ENCODE data around the gene CD320.
"Not testable (repeated sequence)": the region's sequence is repeated elsewhere in the genome, so short reads cannot be mapped to it uniquely, and the experiment has no call there.

The CD320 gene

GRCh38 chr19:8320564-8321066 lies 12.5 kb upstream of the CD320 start:
- peak overlapping the region; percentile 96 for H3K27ac ChIP-seq
- TF ChIP-seq, protein P1, sequence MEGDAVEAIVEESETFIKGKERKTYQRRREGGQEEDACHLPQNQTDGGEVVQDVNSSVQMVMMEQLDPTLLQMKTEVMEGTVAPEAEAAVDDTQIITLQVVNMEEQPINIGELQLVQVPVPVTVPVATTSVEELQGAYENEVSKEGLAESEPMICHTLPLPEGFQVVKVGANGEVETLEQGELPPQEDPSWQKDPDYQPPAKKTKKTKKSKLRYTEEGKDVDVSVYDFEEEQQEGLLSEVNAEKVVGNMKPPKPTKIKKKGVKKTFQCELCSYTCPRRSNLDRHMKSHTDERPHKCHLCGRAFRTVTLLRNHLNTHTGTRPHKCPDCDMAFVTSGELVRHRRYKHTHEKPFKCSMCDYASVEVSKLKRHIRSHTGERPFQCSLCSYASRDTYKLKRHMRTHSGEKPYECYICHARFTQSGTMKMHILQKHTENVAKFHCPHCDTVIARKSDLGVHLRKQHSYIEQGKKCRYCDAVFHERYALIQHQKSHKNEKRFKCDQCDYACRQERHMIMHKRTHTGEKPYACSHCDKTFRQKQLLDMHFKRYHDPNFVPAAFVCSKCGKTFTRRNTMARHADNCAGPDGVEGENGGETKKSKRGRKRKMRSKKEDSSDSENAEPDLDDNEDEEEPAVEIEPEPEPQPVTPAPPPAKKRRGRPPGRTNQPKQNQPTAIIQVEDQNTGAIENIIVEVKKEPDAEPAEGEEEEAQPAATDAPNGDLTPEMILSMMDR (conservative IDR thresholded peaks at IDR 0.05): no peak
- no peak for TF ChIP-seq ZFX (IDR thresholded peaks at IDR 0.05)

DNA sequence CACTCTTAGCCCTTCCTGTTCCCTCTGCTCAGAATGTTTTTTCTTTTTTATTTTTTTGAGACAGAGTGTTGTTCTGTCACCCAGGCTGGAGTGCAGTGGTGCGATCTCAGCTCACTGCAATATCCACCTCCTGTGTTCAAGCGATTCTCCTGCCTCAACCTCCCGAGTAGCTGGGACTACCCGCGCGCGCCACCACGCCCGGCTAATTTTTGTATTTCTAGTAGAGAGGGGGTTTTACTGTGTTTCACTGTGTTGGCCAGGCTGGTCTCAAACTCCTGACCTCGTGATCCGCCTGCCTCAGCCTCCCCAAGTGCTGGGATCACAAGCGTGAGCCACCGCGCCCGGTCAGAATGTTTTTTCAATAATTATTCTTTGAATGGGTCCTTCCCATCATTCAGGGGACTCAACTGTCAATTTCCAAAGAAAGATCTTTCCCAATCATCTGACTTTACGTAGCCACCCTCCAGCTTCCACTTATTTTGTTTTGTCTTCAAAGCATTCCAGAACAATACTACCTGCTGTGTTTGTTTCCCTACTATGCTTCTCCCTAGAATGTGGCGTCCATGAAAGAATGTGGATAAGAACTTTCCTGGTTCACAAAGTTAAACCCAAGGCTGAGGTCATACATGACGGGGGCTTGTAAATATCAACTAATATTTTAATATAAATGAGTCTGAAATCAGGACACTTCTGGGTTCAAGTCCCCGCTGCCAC lies 11.8 kb upstream of the CD320 start:
- H3K27ac ChIP-seq: peak overlapping the region; percentile 96
- TF ChIP-seq ZFX (IDR thresholded peaks at IDR 0.05): no peak
- TF ChIP-seq, protein P1 (conservative IDR thresholded peaks at IDR 0.05): no peak

GRCh38 chr19:8318835-8319234 lies 10.7 kb upstream of the CD320 start:
- not testable (repeated sequence) for H3K27ac ChIP-seq

DNA sequence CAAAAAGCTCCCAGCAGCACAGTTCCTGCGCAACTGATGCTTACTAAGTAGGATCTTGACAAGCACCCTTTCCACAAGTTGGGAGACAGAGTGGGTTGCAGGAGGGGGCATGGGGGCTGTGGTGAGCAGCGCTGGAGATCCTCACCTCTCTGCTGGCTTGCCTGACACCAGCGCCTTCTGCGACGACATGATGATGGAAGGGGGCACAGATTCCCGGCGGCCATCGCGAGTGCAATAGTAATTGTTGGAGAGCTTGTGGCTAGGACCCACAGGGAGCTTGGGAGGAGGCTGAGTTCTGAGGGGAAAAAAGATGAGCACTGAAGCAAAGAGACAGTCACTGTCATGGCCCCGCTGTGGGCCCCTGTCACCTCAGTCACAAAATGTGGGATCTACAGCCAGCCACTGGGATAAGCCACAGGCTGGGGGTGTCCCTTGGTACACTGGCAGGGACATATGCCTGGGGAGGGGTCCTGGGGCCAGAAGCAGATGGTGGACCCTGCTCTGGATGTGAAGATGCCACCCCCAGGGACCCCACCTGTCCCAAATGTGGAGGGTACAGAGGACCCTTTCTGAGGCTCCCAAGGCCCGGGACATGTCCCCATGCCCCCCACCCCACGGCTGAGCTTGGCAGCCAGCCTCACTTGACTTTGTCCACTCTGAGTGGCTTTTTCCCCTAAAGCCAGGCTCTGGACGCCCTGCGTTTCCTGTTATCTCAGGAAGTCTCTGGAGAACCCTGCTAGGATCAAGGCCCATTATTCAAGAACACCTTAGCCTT lies 8.4 kb upstream of the CD320 start:
- TF ChIP-seq, protein P1 (conservative IDR thresholded peaks at IDR 0.05): no peak
- TF ChIP-seq ZFX (IDR thresholded peaks at IDR 0.05): no peak
- H3K27ac ChIP-seq: no peak overlapping the region

- not testable (repeated sequence) for H3K27ac ChIP-seq
Measured at GRCh38 chr19:8314981-8315640, 7.0 kb upstream of the CD320 start.

- TF ChIP-seq ZFX (IDR thresholded peaks at IDR 0.05): no peak
- TF ChIP-seq, protein P1 (conservative IDR thresholded peaks at IDR 0.05): no peak
Measured at GRCh38 chr19:8311461-8312260, 3.5 kb upstream of the CD320 start.

GRCh38 chr19:8310342-8311055 lies 2.3 kb upstream of the CD320 start:
- H3K27ac ChIP-seq: peak overlapping the region; percentile 91
- TF ChIP-seq, protein P1 (conservative IDR thresholded peaks at IDR 0.05): no peak
- TF ChIP-seq ZFX (IDR thresholded peaks at IDR 0.05): no peak

More at GRCh38 chr19:8311461-8312260, 3.5 kb upstream of the CD320 start:
- H3K27ac ChIP-seq: peak overlapping the region; percentile 91
